Uterus (tissue), 2 donors: ENCODE measurements around the gene MREG.

Experiments
- CTCF ChIP-seq, 4 experiments: fragments of 200-600 bp in 2 of 4; fragments of 450-650 bp in 2 of 4; sonication (generic) in 2 of 4; IDR thresholded peaks; one replicate each; pipeline ENCODE4 v1.5.1; 2016 to 2019; ENCODE audit warnings: antibody characterized with exemption in 4 of 4, mild to moderate bottlenecking in 2 of 4, moderate library complexity in 1 of 4
- POLR2A ChIP-seq, 2 donors: fragments of 450-650 bp; IDR thresholded peaks; one replicate each; pipeline ENCODE4 v1.6.1; 2016; ENCODE audit warnings: antibody characterized with exemption in 2 of 2, mild to moderate bottlenecking in 1 of 2, moderate library complexity in 1 of 2

DNA sequence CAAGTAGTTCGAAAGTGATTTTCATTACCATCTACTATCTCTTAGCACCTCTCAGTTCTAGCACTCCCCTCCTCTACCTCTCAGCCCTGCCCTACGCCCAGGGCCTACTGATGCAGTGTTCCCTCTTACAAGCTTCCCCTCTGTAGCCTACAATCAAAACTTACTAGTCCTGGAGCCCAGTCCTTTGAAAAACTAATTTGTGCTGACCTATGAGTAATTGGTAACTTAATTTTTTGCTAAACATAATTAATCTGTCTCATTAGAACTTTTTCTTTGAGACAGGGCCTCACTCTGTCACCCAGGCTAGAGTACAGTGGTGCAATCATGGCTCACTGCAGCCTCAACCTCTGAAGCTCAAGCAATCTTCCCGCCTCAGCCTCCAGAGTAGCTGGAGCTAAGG lies 44.9 kb downstream of the MREG start:
- TF ChIP-seq CTCF (IDR thresholded peaks at IDR 0.05) = no peak
- TF ChIP-seq POLR2A (IDR thresholded peaks at IDR 0.05) = no peak
